GM23338 (cell line): Measurements from ENCODE around the gene HOXC5. TPM values are rescaled to one million over a fixed set of nuclear protein-coding genes. Genes with fewer than 3 reads are reported as not detected.

Source experiments
- ATAC-seq: fragments of 200-7000 bp; cut with Tn5 transposase; 3 replicates; pipeline ENCODE4 v1.9.1; 2020
- DNase-seq: peaks from one replicate; pipeline ENCODE4 v3.0.0-alpha.2; 2015; ENCODE audit warnings: low spot score
- H2AFZ ChIP-seq: fragments of 200-600 bp; sonication (generic); 2 replicates; pipeline ENCODE4 v1.8.0; 2016; ENCODE audit warnings: antibody characterized with exemption, mild to moderate bottlenecking, moderate library complexity
- H3F3A ChIP-seq: fragments of 200-600 bp; sonication (generic); replicated peaks from 2 replicates; pipeline ENCODE4 v1.8.0; 2017; ENCODE audit warnings: antibody characterized with exemption, mixed run types, low read depth
- H3K27ac ChIP-seq: fragments of 200-600 bp; sonication (generic); 2 replicates; pipeline ENCODE4 v1.6.1; 2016; ENCODE audit warnings: low read depth
- H3K27me3 ChIP-seq: fragments of 200-600 bp; sonication (generic); 2 replicates; pipeline ENCODE4 v1.8.0; 2016; ENCODE audit warnings: mild to moderate bottlenecking, mixed run types, moderate library complexity; ENCODE audit not compliant: insufficient read depth
- H3K36me3 ChIP-seq: fragments of 200-600 bp; sonication (generic); 2 replicates; pipeline ENCODE4 v1.8.0; 2016; ENCODE audit warnings: mild to moderate bottlenecking; ENCODE audit not compliant: insufficient read depth
- H3K4me1 ChIP-seq: fragments of 200-600 bp; sonication (generic); 2 replicates; pipeline ENCODE4 v1.8.0; 2016; ENCODE audit warnings: mild to moderate bottlenecking, moderate library complexity; ENCODE audit not compliant: insufficient read depth
- H3K4me2 ChIP-seq: fragments of 200-600 bp; sonication (generic); 2 replicates; pipeline ENCODE4 v1.7.1; 2017; ENCODE audit warnings: mixed run types
- H3K4me3 ChIP-seq: fragments of 200-600 bp; sonication (generic); 2 replicates; pipeline ENCODE4 v1.6.1; 2016; ENCODE audit warnings: mixed run types
- H3K79me2 ChIP-seq: fragments of 200-600 bp; sonication (generic); replicated peaks from 2 replicates; pipeline ENCODE4 v1.8.0; 2017; ENCODE audit warnings: mild to moderate bottlenecking; ENCODE audit not compliant: insufficient read depth
- H3K9me2 ChIP-seq: fragments of 200-600 bp; sonication (generic); 2 replicates; pipeline ENCODE4 v1.8.0; 2017; ENCODE audit not compliant: insufficient read depth
- H4K20me1 ChIP-seq: fragments of 200-600 bp; sonication (generic); replicated peaks from 2 replicates; pipeline ENCODE4 v1.8.0; 2017; ENCODE audit warnings: mild to moderate bottlenecking; ENCODE audit not compliant: insufficient read depth
- H3K27ac Mint-ChIP-seq: 2 replicates; pipeline ENCODE4 v1.8.0; 2020; ENCODE audit warnings: inconsistent platforms, mild to moderate bottlenecking, moderate library complexity, mixed read lengths
- H3K27me3 Mint-ChIP-seq: 3 replicates; pipeline ENCODE4 v1.8.0; 2022; ENCODE audit warnings: low read depth, mild to moderate bottlenecking, moderate library complexity, mixed read lengths, inconsistent platforms; ENCODE audit not compliant: insufficient read depth, poor library complexity
- H3K36me3 Mint-ChIP-seq: 3 replicates; pipeline ENCODE4 v1.8.0; 2021; ENCODE audit warnings: low read depth, mild to moderate bottlenecking, inconsistent platforms, moderate library complexity, mixed read lengths
- H3K4me1 Mint-ChIP-seq: 3 replicates; pipeline ENCODE4 v1.8.0; 2020; ENCODE audit warnings: mild to moderate bottlenecking, inconsistent platforms, mixed read lengths
- H3K4me3 Mint-ChIP-seq: 3 replicates; pipeline ENCODE4 v1.8.0; 2021; ENCODE audit warnings: moderate library complexity, mild to moderate bottlenecking, inconsistent platforms, mixed read lengths
- H3K9me3 Mint-ChIP-seq: 3 replicates; pipeline ENCODE4 v1.8.0; 2020; ENCODE audit warnings: moderate library complexity, mild to moderate bottlenecking, inconsistent platforms, mixed read lengths
- CREB1 ChIP-seq: fragments of 250-450 bp; sonication (Bioruptor Pico); IDR thresholded peaks from 2 replicates; pipeline ENCODE4 v1.5.0; 2020; ENCODE audit warnings: low read depth, mild to moderate bottlenecking, moderate library complexity
- EZH2 ChIP-seq: fragments of 200-600 bp; sonication (generic); IDR thresholded peaks from one replicate; pipeline ENCODE4 v1.8.0; 2017; ENCODE audit warnings: antibody characterized with exemption, mild to moderate bottlenecking, low read depth; ENCODE audit not compliant: unreplicated experiment
- EZH2phosphoT487 ChIP-seq: fragments of 200-600 bp; sonication (generic); IDR thresholded peaks from one replicate; pipeline ENCODE4 v1.8.1; 2018; ENCODE audit warnings: antibody characterized with exemption; ENCODE audit not compliant: unreplicated experiment
- JUNB ChIP-seq: IDR thresholded peaks from one replicate; pipeline ENCODE4 v1.6.1; 2016; ENCODE audit warnings: antibody characterized with exemption; ENCODE audit not compliant: unreplicated experiment
- NANOG ChIP-seq: IDR thresholded peaks from 2 replicates; pipeline ENCODE4 v1.6.1; 2016; ENCODE audit warnings: antibody characterized with exemption, borderline replicate concordance
- POLR2AphosphoS5 ChIP-seq: IDR thresholded peaks from 2 replicates; pipeline ENCODE4 v1.6.1; 2016; ENCODE audit warnings: antibody characterized with exemption, low read depth
- STAT1 ChIP-seq: IDR thresholded peaks from one replicate; pipeline ENCODE4 v1.6.1; 2016; ENCODE audit warnings: antibody characterized with exemption; ENCODE audit not compliant: unreplicated experiment
- ZNF114 ChIP-seq: fragments of 250-450 bp; sonication (Bioruptor Pico); IDR thresholded peaks from 2 replicates; pipeline ENCODE4 v1.5.0; 2020; ENCODE audit warnings: mild to moderate bottlenecking, moderate library complexity
- ZNF331 ChIP-seq: fragments of 250-450 bp; sonication (Bioruptor Pico); IDR thresholded peaks from 2 replicates; pipeline ENCODE4 v1.5.0; 2020; ENCODE audit warnings: low read depth, mild to moderate bottlenecking, moderate library complexity
- polyA plus RNA-seq: library from polyadenylated mRNA; unstranded; fragments of >200 nt; fragmentation: Nextera tagmentation; extraction: Ambion mirVana; gene quantifications from 2 replicates; pipeline ENCODE4 v1.2.1, GENCODE V29; 2016
- total RNA-seq: library from RNA; depleted of rRNA; stranded (reverse); fragments of >200 nt; shearing (Covaris generic); gene quantifications from 2 replicates; pipeline ENCODE4 v1.2.3, GENCODE V29; 2014
- TF ChIP-seq, protein P1 (sequence below): IDR thresholded peaks from 2 replicates; pipeline ENCODE4 v1.6.1; 2016; ENCODE audit warnings: antibody characterized with exemption
- TF ChIP-seq, protein P2 (sequence below), 2 experiments: fragments of 200-600 bp in 1 of 2; sonication (generic) in 1 of 2; conservative IDR thresholded peaks; 2 replicates each; pipeline versions ENCODE4 v1.5.1 to v1.6.1; 2016 to 2017; ENCODE audit warnings: antibody characterized with exemption in 2 of 2, low read depth in 2 of 2, mild to moderate bottlenecking in 2 of 2, moderate library complexity in 1 of 2
- TF ChIP-seq, protein P3 (sequence below): IDR thresholded peaks from one replicate; pipeline ENCODE4 v1.6.1; 2018; ENCODE audit warnings: antibody characterized with exemption; ENCODE audit not compliant: unreplicated experiment
- TF ChIP-seq, protein P4 (sequence below): fragments of 250-450 bp; sonication (Bioruptor Pico); IDR thresholded peaks from 2 replicates; pipeline ENCODE4 v1.5.0; 2020; ENCODE audit warnings: mild to moderate bottlenecking, moderate library complexity

Gene HOXC5
- total and polyA plus RNA-seq, 2 experiments from 2014 or later = not detected

DNA sequence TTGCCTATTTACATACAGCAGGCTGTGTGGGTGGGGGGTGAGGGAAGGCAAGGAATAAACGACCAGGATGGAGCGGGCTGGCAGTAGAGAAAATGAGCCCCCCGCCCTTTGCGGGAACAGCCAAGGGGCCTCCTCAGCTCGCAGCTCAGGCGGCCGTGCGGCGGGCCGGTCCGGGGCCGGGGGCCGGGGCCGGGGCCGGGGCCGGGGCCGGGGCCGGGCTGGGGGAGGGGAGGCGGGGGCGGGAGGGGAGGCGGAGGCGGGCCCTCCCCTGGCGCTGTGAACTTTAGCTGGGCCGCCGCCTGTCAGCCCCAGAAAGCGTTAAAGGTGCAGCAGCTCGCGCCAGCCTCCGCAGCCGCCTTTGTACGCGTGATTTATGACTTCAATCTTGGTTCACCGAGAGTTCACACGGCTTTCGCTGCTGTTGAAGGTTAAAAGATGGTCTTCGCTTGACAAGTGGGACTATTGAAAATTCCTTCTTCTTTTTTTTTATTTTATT, 49.6 kb downstream of the HOXC5 start:
- Mint-ChIP-seq H3K27me3 (peaks cover 97% of the 10 kb centered on the region), H3K27ac (no peak overlapping the region), H3K4me1 (peaks cover 39% of the 10 kb centered on the region), H3K9me3 (no peaks in the 10 kb centered on the region; the same call in 2 of the 3 replicates), H3K36me3 (no peaks in the 10 kb centered on the region), H3K4me3 (peak overlapping the region; percentile 53)
- H3F3A ChIP-seq = 0 out of 2 replicates have a peak, but pooled peaks cover 9% of the 10 kb centered on the region
- H3K36me3 ChIP-seq = no peaks in the 10 kb centered on the region
- peaks cover 43% of the 10 kb centered on the region for H3K4me1 ChIP-seq
- H3K4me2 ChIP-seq = peak overlapping the region; percentile 66; the same call in 1 of the 2 replicates
- H3K9me2 ChIP-seq = no peaks in the 10 kb centered on the region
- no peak overlapping the region for H3K27ac ChIP-seq
- H3K27me3 ChIP-seq = peaks cover 99% of the 10 kb centered on the region
- no peaks in the 10 kb centered on the region for H3K79me2 ChIP-seq
- H3K4me3 ChIP-seq = peak overlapping the region; percentile 41
- peak; percentile 56; the same call in 2 of the 3 replicates for ATAC-seq
- DNase-seq = peak; percentile 46
- TF ChIP-seq NANOG (no peak), ZNF331 (no peak), STAT1 (no peak), JUNB (no peak), ZNF114 (no peak), EZH2phosphoT487 (no peak), EZH2 (no peak), POLR2AphosphoS5 (no peak), CREB1 (CRISPR knock-in tag) (no peak)
- TF ChIP-seq, protein P1, sequence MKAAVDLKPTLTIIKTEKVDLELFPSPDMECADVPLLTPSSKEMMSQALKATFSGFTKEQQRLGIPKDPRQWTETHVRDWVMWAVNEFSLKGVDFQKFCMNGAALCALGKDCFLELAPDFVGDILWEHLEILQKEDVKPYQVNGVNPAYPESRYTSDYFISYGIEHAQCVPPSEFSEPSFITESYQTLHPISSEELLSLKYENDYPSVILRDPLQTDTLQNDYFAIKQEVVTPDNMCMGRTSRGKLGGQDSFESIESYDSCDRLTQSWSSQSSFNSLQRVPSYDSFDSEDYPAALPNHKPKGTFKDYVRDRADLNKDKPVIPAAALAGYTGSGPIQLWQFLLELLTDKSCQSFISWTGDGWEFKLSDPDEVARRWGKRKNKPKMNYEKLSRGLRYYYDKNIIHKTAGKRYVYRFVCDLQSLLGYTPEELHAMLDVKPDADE = no peak
- TF ChIP-seq, protein P2, sequence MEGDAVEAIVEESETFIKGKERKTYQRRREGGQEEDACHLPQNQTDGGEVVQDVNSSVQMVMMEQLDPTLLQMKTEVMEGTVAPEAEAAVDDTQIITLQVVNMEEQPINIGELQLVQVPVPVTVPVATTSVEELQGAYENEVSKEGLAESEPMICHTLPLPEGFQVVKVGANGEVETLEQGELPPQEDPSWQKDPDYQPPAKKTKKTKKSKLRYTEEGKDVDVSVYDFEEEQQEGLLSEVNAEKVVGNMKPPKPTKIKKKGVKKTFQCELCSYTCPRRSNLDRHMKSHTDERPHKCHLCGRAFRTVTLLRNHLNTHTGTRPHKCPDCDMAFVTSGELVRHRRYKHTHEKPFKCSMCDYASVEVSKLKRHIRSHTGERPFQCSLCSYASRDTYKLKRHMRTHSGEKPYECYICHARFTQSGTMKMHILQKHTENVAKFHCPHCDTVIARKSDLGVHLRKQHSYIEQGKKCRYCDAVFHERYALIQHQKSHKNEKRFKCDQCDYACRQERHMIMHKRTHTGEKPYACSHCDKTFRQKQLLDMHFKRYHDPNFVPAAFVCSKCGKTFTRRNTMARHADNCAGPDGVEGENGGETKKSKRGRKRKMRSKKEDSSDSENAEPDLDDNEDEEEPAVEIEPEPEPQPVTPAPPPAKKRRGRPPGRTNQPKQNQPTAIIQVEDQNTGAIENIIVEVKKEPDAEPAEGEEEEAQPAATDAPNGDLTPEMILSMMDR (conservative IDR thresholded peaks at IDR 0.05; ENCODE audit: low read depth in 2 of 2) = no peak
- TF ChIP-seq, protein P3, sequence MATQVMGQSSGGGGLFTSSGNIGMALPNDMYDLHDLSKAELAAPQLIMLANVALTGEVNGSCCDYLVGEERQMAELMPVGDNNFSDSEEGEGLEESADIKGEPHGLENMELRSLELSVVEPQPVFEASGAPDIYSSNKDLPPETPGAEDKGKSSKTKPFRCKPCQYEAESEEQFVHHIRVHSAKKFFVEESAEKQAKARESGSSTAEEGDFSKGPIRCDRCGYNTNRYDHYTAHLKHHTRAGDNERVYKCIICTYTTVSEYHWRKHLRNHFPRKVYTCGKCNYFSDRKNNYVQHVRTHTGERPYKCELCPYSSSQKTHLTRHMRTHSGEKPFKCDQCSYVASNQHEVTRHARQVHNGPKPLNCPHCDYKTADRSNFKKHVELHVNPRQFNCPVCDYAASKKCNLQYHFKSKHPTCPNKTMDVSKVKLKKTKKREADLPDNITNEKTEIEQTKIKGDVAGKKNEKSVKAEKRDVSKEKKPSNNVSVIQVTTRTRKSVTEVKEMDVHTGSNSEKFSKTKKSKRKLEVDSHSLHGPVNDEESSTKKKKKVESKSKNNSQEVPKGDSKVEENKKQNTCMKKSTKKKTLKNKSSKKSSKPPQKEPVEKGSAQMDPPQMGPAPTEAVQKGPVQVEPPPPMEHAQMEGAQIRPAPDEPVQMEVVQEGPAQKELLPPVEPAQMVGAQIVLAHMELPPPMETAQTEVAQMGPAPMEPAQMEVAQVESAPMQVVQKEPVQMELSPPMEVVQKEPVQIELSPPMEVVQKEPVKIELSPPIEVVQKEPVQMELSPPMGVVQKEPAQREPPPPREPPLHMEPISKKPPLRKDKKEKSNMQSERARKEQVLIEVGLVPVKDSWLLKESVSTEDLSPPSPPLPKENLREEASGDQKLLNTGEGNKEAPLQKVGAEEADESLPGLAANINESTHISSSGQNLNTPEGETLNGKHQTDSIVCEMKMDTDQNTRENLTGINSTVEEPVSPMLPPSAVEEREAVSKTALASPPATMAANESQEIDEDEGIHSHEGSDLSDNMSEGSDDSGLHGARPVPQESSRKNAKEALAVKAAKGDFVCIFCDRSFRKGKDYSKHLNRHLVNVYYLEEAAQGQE = no peak
- TF ChIP-seq, protein P4, sequence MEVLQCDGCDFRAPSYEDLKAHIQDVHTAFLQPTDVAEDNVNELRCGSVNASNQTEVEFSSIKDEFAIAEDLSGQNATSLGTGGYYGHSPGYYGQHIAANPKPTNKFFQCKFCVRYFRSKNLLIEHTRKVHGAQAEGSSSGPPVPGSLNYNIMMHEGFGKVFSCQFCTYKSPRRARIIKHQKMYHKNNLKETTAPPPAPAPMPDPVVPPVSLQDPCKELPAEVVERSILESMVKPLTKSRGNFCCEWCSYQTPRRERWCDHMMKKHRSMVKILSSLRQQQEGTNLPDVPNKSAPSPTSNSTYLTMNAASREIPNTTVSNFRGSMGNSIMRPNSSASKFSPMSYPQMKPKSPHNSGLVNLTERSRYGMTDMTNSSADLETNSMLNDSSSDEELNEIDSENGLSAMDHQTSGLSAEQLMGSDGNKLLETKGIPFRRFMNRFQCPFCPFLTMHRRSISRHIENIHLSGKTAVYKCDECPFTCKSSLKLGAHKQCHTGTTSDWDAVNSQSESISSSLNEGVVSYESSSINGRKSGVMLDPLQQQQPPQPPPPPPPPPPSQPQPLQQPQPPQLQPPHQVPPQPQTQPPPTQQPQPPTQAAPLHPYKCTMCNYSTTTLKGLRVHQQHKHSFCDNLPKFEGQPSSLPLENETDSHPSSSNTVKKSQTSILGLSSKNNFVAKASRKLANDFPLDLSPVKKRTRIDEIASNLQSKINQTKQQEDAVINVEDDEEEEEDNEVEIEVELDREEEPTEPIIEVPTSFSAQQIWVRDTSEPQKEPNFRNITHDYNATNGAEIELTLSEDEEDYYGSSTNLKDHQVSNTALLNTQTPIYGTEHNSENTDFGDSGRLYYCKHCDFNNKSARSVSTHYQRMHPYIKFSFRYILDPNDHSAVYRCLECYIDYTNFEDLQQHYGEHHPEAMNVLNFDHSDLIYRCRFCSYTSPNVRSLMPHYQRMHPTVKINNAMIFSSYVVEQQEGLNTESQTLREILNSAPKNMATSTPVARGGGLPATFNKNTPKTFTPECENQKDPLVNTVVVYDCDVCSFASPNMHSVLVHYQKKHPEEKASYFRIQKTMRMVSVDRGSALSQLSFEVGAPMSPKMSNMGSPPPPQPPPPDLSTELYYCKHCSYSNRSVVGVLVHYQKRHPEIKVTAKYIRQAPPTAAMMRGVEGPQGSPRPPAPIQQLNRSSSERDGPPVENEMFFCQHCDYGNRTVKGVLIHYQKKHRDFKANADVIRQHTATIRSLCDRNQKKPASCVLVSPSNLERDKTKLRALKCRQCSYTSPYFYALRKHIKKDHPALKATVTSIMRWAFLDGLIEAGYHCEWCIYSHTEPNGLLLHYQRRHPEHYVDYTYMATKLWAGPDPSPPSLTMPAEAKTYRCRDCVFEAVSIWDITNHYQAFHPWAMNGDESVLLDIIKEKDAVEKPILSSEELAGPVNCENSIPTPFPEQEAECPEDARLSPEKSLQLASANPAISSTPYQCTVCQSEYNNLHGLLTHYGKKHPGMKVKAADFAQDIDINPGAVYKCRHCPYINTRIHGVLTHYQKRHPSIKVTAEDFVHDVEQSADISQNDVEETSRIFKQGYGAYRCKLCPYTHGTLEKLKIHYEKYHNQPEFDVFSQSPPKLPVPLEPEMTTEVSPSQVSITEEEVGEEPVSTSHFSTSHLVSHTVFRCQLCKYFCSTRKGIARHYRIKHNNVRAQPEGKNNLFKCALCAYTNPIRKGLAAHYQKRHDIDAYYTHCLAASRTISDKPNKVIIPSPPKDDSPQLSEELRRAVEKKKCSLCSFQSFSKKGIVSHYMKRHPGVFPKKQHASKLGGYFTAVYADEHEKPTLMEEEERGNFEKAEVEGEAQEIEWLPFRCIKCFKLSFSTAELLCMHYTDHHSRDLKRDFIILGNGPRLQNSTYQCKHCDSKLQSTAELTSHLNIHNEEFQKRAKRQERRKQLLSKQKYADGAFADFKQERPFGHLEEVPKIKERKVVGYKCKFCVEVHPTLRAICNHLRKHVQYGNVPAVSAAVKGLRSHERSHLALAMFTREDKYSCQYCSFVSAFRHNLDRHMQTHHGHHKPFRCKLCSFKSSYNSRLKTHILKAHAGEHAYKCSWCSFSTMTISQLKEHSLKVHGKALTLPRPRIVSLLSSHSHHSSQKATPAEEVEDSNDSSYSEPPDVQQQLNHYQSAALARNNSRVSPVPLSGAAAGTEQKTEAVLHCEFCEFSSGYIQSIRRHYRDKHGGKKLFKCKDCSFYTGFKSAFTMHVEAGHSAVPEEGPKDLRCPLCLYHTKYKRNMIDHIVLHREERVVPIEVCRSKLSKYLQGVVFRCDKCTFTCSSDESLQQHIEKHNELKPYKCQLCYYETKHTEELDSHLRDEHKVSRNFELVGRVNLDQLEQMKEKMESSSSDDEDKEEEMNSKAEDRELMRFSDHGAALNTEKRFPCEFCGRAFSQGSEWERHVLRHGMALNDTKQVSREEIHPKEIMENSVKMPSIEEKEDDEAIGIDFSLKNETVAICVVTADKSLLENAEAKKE (CRISPR knock-in tag) = no peak
- no peak overlapping the region for H2AFZ ChIP-seq
- H4K20me1 ChIP-seq = no peaks in the 10 kb centered on the region; the same call in 1 of the 2 replicates
